GM19025 (cell line): ENCODE data around the gene BCL2L11.
A peak's percentile ranks its signal among the peaks of the same experiment; 100 is the strongest.

Experiments used
- ATAC-seq: cut with Tn5 transposase; IDR thresholded peaks from one replicate; pipeline ENCODE4 v1.9.1; 2021; ENCODE audit warnings: mild to moderate bottlenecking, low read depth, moderate library complexity; ENCODE audit not compliant: unreplicated experiment

Gene BCL2L11

DNA sequence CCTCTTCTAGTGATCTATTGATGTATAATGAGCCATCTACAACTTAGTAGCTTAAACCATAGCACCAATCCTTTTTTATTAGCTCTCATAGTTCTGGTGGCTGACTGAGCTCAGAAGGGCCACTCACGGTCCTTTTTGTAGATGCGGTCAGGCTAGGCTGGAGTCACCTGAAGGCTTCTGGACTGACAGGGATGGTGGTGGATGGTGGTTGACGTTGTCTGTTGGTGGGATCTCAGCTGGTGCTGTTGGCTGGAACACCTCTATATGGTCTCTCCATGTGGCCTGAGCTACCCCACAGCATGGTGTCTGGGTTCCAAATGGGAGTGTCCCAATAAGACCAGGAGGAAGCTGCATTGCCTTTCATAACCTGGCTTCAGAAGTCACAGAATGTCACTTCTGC lies 68.0 kb downstream of the BCL2L11 start:
- no peak for ATAC-seq

- ATAC-seq, result no peak
Measured at GRCh38 chr2:111189106-111189505, 68.4 kb downstream of the BCL2L11 start.

- no peak for ATAC-seq
Measured at GRCh38 chr2:111190816-111191540, 70.3 kb downstream of the BCL2L11 start.

- ATAC-seq, result no peak
Measured at GRCh38 chr2:111191877-111192276, 71.2 kb downstream of the BCL2L11 start.

DNA sequence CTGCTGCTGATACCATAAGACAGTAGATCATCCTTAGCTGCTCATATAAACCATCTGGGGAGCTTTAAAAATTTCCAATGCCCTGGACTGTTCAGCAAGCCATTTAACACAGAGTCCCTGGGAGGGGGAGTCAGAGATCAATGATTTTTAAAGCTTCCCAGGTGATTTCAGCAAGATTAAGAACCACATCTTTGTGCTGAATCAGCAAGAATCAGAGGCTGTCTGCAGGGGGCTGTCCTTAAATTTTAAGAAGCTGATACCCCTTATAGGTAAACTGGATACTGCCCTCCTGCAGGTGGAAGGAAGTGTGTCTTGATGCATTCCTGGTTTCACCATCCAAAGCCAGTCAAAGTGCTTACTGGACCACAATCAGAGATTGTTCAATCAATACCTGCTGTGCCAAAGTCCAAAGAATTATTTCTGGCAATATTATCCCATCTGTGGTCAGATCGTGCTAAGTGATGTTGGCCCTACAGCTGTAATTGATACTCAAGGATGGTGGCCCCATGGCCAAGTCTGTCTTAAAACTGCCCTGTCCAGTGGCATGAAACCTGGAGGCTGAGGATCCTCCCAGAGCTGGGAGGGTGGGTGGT lies 72.2 kb downstream of the BCL2L11 start:
- no peak for ATAC-seq

GRCh38 chr2:111194835-111195621 lies 74.3 kb downstream of the BCL2L11 start:
- peak; percentile 77 for ATAC-seq

- no peak for ATAC-seq
Measured at GRCh38 chr2:111196435-111196834, 75.7 kb downstream of the BCL2L11 start.

DNA sequence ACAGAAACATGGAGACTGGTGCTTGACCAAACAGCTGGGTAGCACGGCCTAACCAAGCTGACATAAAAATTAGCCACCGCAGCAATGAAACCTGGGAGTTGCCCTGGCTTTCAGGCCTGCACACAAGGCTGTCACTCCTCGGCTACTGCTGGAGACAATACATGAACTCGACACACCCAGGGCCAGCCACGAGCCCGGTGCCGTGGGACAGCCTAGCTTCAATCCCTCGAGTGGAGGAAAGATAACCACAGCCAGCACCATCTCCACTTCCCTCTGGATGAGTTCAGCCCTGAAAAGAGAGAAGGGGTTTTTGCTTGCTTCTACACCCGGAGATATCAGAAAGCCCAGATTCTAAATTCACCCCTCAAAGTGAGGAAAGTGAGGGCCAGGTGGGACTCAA lies 78.0 kb downstream of the BCL2L11 start:
- no peak for ATAC-seq

- no peak for ATAC-seq
Measured at GRCh38 chr2:111199840-111200239, 79.1 kb downstream of the BCL2L11 start.

DNA sequence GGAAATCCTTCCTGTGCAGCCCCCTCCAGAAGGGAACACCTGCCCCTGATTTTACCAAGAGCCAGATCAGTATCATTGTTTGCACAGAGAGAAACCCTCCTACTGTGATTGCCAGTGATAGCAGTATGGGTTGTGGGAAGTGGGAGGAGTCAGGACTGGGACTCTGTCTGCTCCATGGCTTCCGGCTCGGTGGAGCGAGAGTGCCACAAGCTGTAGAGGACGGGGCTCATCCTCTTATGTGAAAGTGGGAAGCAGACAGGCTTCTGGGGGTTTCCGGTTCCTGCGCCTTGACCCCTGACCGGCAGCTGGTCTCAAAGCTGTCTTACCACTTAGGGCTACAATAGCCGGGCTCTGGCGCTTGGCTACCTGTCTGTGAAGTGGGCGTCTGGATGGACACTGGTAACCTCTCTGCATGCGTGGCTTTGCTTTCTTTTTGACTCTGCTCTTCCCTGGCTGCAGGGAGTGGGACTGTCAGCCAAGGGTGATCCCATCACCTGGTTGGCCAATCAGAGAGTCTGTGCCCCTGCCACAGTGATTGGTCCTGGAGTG lies 79.7 kb downstream of the BCL2L11 start:
- no peak for ATAC-seq

DNA sequence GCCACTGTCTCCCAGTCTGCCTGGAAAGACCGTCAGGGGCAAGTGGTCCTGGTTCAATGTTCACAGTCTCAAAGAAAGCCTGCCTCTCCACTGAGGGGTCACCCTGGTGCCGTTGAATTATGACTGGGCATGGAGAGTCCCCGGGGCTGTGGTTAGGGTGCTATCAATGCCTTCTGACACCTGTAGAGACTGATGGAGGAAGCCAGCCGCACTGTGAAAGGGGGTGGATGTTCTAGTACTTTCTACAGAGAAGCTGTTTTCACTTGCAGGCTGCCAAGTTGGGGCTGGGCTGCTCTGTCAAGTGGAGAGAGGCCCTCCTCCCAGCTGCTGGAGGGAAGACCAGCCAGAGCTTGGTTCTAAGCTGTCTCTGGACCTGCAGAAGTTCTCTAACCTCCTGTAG lies 80.5 kb downstream of the BCL2L11 start:
- ATAC-seq, result peak; percentile 61

GRCh38 chr2:111202266-111203040 lies 81.7 kb downstream of the BCL2L11 start:
- ATAC-seq, result no peak

DNA sequence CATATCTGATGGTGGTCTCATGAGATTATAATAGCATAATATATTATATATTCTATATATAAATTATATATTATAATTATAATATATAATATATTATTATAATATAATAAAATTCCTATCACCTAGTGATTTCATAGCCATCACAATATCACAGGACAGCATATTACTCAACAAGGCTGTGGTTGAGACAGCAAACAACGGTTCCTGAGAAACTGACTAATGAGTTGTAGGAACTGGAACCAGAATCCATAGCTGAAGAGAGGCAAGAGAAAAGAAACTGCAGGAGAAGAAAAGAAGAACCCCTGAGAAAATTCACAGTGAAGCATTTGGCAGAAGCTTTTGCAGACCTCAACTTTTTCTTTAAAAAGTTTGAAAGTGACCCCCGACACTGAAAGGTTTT lies 84.0 kb downstream of the BCL2L11 start:
- no peak for ATAC-seq

DNA sequence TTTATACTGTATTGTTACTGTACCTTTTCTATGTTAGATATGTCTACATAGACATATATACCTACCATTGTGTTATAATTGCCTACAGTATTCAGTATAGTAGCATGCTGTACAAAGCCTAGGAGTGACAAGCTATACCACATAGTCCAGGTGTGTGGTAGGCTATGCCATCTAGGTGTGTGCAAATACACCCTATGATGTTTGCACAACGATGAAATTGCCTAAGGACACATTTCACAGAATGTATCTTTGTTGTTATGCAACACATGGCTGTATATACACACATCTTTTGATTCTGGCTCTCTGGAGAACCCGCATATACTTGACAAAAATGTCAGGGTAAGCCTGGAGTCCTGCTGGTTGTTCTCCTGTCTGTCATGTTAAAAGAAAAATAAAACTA lies 85.1 kb downstream of the BCL2L11 start:
- ATAC-seq, result no peak

DNA sequence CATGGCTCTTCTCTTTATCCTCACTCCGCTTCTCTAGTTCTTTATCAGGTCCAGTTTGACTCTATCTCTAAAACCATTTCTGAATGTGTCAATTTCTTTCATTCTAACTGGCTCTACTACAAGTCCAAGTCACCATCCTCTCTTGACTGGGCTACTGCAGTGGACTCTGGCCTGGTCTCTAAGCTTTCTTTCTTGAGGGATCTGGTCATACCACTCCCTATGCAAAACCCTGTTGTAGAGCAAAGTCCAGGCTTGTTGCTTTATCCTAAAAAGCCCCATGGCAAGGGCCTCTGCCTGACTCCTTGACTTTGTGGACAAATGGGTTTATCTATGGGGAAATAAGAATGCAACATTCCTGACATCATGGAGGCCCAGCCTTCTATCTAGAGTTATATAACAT lies 87.1 kb downstream of the BCL2L11 start:
- no peak for ATAC-seq

GRCh38 chr2:111208639-111209038 lies 87.9 kb downstream of the BCL2L11 start:
- no peak for ATAC-seq

DNA sequence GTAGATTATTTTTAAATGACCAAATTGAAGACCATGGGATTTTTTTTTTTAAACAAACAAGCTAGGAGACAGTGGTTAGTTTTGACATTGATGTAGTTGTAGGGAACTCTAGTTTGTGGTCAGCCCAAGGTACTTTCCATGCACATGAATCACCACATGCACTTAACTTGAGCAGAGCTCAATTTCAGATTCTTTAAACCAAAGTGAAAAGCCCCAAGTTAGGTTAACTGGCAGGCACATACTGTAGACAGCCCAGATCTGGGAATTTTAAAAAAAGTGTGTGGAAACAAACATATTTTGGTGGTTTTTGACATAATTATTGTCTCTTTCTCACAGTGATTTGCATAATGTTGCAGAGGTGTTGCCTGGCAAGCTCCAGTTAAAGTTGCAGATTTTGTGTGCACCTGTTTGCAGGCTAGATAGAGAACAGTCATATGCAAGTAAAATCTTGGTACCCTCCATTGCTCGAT lies 88.4 kb downstream of the BCL2L11 start:
- ATAC-seq, result peak; percentile 96

DNA sequence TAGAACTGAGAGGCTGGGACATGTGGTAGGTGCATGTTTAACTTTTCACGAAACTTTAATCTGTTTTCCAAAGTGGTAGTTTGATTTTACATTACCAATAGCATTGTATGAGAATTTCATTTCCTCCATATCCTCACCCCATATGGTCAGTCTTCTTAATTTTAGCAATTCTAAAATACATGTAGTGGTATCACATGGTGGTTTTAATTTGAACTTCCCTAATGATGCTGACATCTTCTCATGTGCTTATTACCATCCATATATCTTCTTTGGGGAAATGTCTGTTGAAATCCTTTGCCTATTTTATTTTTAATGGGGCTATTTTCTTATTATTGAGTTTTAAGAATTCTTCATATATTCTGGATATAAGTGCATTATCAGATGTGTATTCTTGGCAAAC lies 89.3 kb downstream of the BCL2L11 start:
- ATAC-seq, result no peak

DNA sequence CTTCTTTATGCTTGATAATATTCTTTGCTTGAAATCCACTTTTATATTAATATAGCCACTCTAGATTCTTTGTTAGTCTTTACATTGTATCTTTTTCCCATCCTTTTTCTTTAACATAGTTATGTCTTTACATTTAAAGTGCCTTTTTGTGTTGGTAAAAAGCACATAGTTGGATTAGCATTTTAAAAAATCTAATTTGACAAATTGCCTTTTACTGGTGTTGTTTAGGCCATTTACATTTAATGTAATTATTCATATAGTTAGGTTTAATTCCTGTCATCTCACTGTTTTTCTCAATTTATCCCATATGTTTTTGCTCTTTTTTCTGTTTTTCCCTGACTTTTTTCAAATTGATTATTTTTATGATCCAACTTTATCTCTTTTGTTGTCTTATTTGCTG lies 93.2 kb downstream of the BCL2L11 start:
- no peak for ATAC-seq

DNA sequence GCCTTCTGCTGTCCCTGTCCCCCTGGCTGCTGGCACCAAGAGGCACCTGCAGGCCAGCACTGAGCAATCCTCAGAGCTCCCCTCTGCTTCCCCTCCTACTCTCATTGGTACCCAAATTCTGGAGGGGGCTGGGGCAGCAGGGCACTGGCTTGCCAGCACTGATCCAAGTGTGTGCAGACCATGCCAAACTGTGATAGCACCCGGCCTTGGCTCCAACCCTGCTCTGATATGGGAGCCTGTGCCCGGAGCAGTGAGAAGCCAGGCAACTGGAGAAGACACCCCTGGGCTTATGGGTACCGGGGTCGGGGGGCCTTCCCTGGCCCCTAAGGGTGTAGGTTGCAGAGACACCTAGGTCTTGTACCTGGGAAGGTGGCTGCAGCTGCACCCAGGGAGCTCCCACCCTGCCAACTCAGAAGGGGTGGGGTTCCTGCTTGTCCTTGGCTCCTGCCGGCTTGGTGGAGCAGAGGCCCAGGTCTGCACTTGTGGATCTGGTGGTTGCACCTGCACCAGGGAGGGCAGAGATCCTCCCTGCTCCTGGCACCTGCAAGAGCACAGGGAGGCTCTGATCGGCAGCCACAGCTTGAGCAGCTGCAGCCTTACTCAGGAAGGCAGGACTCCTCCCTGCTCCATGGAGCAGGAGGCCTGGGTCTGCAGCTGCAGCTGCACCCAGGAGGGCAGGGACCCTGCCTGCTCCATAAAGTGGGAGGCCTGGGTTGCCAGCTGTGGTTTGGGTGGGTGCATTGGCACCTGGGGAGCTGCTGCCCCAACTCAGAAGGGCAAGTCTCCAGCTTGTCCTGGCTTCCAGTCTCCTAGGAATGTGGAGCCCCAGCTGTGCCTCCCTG lies 96.3 kb downstream of the BCL2L11 start:
- ATAC-seq, result no peak
